ENCODE results near the gene TCF3. TPM values are rescaled to one million over a fixed set of nuclear protein-coding genes. Genes with fewer than 3 reads are reported as not detected.

Gene TCF3
- total and polyA plus RNA-seq, 2 donors (not counting 3 experiments of a cell fraction or from before 2014, with no cell fraction given), result 147 to 193 TPM

GRCh38 chr19:1570836-1571235, 81.6 kb downstream of the TCF3 start:
- H3K27me3 ChIP-seq (ENCODE audit: control insufficient read depth in 2 of 2, insufficient read depth in 2 of 2, low read length in 2 of 2), result peaks cover 0 to 6% of the 10 kb centered on the region in 2 experiments
- no peak overlapping the region for H2AFZ ChIP-seq (ENCODE audit: low read depth, low read length)
- no peak overlapping the region for H3K4me2 ChIP-seq (ENCODE audit: insufficient read depth, low read length)
- CTCF ChIA-PET, result interaction anchor here (1.0 kb wide), 1 partner anchor 102 kb away, joined by 3 read pairs; no protein-coding TSS in a partner anchor
- intact Hi-C loops (cut with micrococcal nuclease) (no loop called here), dilution Hi-C loops (cut with MboI; ENCODE audit: extremely low pct_ligation_motif_present, low sequenced_read_pairs) (no loop called here)
- H4K20me1 ChIP-seq (replicated peaks; ENCODE audit: control insufficient read depth, extremely low read depth, insufficient read depth, low read length), result no peaks in the 10 kb centered on the region
- H3K9me1 ChIP-seq (replicated peaks; ENCODE audit: control insufficient read depth, extremely low read depth, insufficient read depth, low read length), result no peaks in the 10 kb centered on the region
- no peak overlapping the region for H3K27ac ChIP-seq (ENCODE audit: insufficient read depth, low read depth, low read length)
- no peaks in the 10 kb centered on the region for H3K9me3 ChIP-seq (replicated peaks; ENCODE audit: control insufficient read depth, insufficient read depth, low read length)
- no peak overlapping the region for H3K9ac ChIP-seq (replicated peaks; ENCODE audit: extremely low read depth, insufficient read depth, low read length)
- peaks cover 3% of the 10 kb centered on the region for H3K4me1 ChIP-seq (ENCODE audit: control insufficient read depth, extremely low read depth, insufficient read depth, low read length)
- TF ChIP-seq EZH2 (IDR thresholded peaks at IDR 0.05; ENCODE audit: borderline replicate concordance, low read depth, low read length, severe bottlenecking) (no peak), JUN (IDR thresholded peaks at IDR 0.05; ENCODE audit: borderline replicate concordance, insufficient read depth, insufficient read length, low read depth) (no peak), POLR2A (IDR thresholded peaks at IDR 0.05; ENCODE audit: low read depth, low read length) (no peak)
- TF ChIP-seq, protein P1, sequence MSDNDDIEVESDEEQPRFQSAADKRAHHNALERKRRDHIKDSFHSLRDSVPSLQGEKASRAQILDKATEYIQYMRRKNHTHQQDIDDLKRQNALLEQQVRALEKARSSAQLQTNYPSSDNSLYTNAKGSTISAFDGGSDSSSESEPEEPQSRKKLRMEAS (IDR thresholded peaks at IDR 0.05; ENCODE audit: insufficient read depth, insufficient read length), result no peak
- peaks cover 0 to 2% of the 10 kb centered on the region in 2 experiments for H3K36me3 ChIP-seq (ENCODE audit: control insufficient read depth in 2 of 2, extremely low read depth in 1 of 2, insufficient read depth in 2 of 2, low read length in 2 of 2)
- no TSS peak for BruUV-seq (replicated peaks)
- POLR2A ChIA-PET, result interaction anchor here (0.7 kb wide), 1 partner anchor 61 kb away, joined by 7 read pairs; no protein-coding TSS in a partner anchor
- no peak for DNase-seq (ENCODE audit: low read depth, low spot score)
- no peak overlapping the region for H3K4me3 ChIP-seq (replicated peaks in 1 of 3; ENCODE audit: insufficient read depth in 1 of 3, low read depth in 1 of 3, low read length in 3 of 3)
- FAIRE-seq, result no peak
- peaks cover 16% of the 10 kb centered on the region for H3K79me2 ChIP-seq (ENCODE audit: control insufficient read depth, insufficient read depth, low read length)

GRCh38 chr19:1569997-1570396, 82.4 kb downstream of the TCF3 start:
- no TSS peak for BruUV-seq (replicated peaks)

More at GRCh38 chr19:1569997-1570396, 82.4 kb downstream of the TCF3 start:
- peaks cover 24% of the 10 kb centered on the region for H3K79me2 ChIP-seq (ENCODE audit: control insufficient read depth, insufficient read depth, low read length)
- peaks cover 2% of the 10 kb centered on the region for H4K20me1 ChIP-seq (replicated peaks; ENCODE audit: control insufficient read depth, extremely low read depth, insufficient read depth, low read length)
- peaks cover 0 to 2% of the 10 kb centered on the region in 2 experiments for H3K36me3 ChIP-seq (ENCODE audit: control insufficient read depth in 2 of 2, extremely low read depth in 1 of 2, insufficient read depth in 2 of 2, low read length in 2 of 2)
- TF ChIP-seq JUN (IDR thresholded peaks at IDR 0.05; ENCODE audit: borderline replicate concordance, insufficient read depth, insufficient read length, low read depth) (no peak), GATA2 (IDR thresholded peaks at IDR 0.05; ENCODE audit: insufficient read depth, insufficient read length, low read depth, low read length) (no peak), MYC (IDR thresholded peaks at IDR 0.05; ENCODE audit: low read depth, low read length) (no peak), EZH2 (IDR thresholded peaks at IDR 0.05; ENCODE audit: borderline replicate concordance, low read depth, low read length, severe bottlenecking) (no peak), POLR2A (IDR thresholded peaks at IDR 0.05; ENCODE audit: low read depth, low read length) (no peak), POLR2AphosphoS5 (IDR thresholded peaks at IDR 0.05; ENCODE audit: insufficient read depth, low read depth, low read length) (no peak), FOS (IDR thresholded peaks at IDR 0.05; ENCODE audit: borderline replicate concordance, insufficient read depth, low read length) (no peak)
- TF ChIP-seq, protein P1 (IDR thresholded peaks at IDR 0.05; ENCODE audit: insufficient read depth, insufficient read length), result no peak
- TF ChIP-seq, protein P2, sequence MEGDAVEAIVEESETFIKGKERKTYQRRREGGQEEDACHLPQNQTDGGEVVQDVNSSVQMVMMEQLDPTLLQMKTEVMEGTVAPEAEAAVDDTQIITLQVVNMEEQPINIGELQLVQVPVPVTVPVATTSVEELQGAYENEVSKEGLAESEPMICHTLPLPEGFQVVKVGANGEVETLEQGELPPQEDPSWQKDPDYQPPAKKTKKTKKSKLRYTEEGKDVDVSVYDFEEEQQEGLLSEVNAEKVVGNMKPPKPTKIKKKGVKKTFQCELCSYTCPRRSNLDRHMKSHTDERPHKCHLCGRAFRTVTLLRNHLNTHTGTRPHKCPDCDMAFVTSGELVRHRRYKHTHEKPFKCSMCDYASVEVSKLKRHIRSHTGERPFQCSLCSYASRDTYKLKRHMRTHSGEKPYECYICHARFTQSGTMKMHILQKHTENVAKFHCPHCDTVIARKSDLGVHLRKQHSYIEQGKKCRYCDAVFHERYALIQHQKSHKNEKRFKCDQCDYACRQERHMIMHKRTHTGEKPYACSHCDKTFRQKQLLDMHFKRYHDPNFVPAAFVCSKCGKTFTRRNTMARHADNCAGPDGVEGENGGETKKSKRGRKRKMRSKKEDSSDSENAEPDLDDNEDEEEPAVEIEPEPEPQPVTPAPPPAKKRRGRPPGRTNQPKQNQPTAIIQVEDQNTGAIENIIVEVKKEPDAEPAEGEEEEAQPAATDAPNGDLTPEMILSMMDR (IDR thresholded peaks at IDR 0.05; ENCODE audit: extremely low read depth in 1 of 2, insufficient read depth in 1 of 2, low read depth in 1 of 2, low read length in 2 of 2), result no peak
- peaks cover 0 to 6% of the 10 kb centered on the region in 2 experiments for H3K27me3 ChIP-seq (ENCODE audit: control insufficient read depth in 2 of 2, insufficient read depth in 2 of 2, low read length in 2 of 2)
- no peak overlapping the region for H3K9ac ChIP-seq (replicated peaks; ENCODE audit: extremely low read depth, insufficient read depth, low read length)
- H2AFZ ChIP-seq (ENCODE audit: low read depth, low read length), result no peak overlapping the region
- H3K4me1 ChIP-seq (ENCODE audit: control insufficient read depth, extremely low read depth, insufficient read depth, low read length), result peaks cover 8% of the 10 kb centered on the region
- no peak overlapping the region for H3K4me2 ChIP-seq (ENCODE audit: insufficient read depth, low read length)
- no peak overlapping the region for H3K27ac ChIP-seq (ENCODE audit: insufficient read depth, low read depth, low read length)
- intact Hi-C loops (cut with micrococcal nuclease) (no loop called here), dilution Hi-C loops (cut with MboI; ENCODE audit: extremely low pct_ligation_motif_present, low sequenced_read_pairs) (no loop called here)
- CTCF ChIA-PET, result interaction anchor here (1.0 kb wide), 1 partner anchor 102 kb away, joined by 3 read pairs; no protein-coding TSS in a partner anchor
- DNase-seq (ENCODE audit: low read depth, low spot score), result no peak
- no peak overlapping the region for H3K4me3 ChIP-seq (replicated peaks in 1 of 3; ENCODE audit: insufficient read depth in 1 of 3, low read depth in 1 of 3, low read length in 3 of 3)
- no peaks in the 10 kb centered on the region for H3K9me3 ChIP-seq (replicated peaks; ENCODE audit: control insufficient read depth, insufficient read depth, low read length)
- POLR2A ChIA-PET, result interaction anchor here (0.7 kb wide), 1 partner anchor 62 kb away, joined by 7 read pairs; no protein-coding TSS in a partner anchor
- no peaks in the 10 kb centered on the region for H3K9me1 ChIP-seq (replicated peaks; ENCODE audit: control insufficient read depth, extremely low read depth, insufficient read depth, low read length)
- no peak for FAIRE-seq
